Testis (tissue), 3 donors: ENCODE measurements around the gene NEFH. TPM values are rescaled to one million over a fixed set of nuclear protein-coding genes. Genes with fewer than 3 reads are reported as not detected.

Experiments used
- DNase-seq: peaks from one replicate; pipeline ENCODE4 v3.0.0-alpha.2; 2019
- H3K27ac ChIP-seq, 2 donors: fragments of 200-600 bp; sonication (generic); one replicate each; pipeline ENCODE4 v1.5.1; 2019
- H3K27me3 ChIP-seq: fragments of 200-600 bp; sonication (generic); one replicate; pipeline ENCODE4 v1.5.1; 2019
- H3K36me3 ChIP-seq: fragments of 200-600 bp; sonication (generic); one replicate; pipeline ENCODE4 v1.5.1; 2017; ENCODE audit warnings: low read depth; ENCODE audit errors: missing control alignments
- H3K4me1 ChIP-seq: fragments of 200-600 bp; sonication (generic); one replicate; pipeline ENCODE4 v1.5.1; 2019
- H3K4me3 ChIP-seq, 2 donors: fragments of 200-600 bp; sonication (generic); one replicate each; pipeline ENCODE4 v1.5.1; 2017 to 2019
- H3K9me3 ChIP-seq: fragments of 200-600 bp; sonication (generic); one replicate; pipeline ENCODE4 v1.5.1; 2017
- CTCF ChIP-seq, 3 experiments: fragments of 450-650 bp in 2 of 3; fragments of 200-600 bp in 1 of 3; sonication (generic) in 1 of 3; IDR thresholded peaks; one replicate each; pipeline ENCODE4 v1.5.1; 2016 to 2019; ENCODE audit warnings: antibody characterized with exemption in 3 of 3, mild to moderate bottlenecking in 2 of 3, moderate library complexity in 1 of 3
- POLR2A ChIP-seq: fragments of 450-650 bp; IDR thresholded peaks from one replicate; pipeline ENCODE4 v1.6.1; 2017; ENCODE audit warnings: antibody characterized with exemption, mild to moderate bottlenecking, moderate library complexity
- WGBS, 2 donors: methylation state at CpG; one replicate each; pipeline ENCODE4 v1.1.5; 2018; 5-methylcytosine and 5-hydroxymethylcytosine counted together
- intact Hi-C: fragments of 100-400 bp; cut with DNase I; formaldehyde crosslinking; loops from one replicate; pipeline ENCODE4 v1.15.1; 2023; ENCODE audit warnings: low total_unique reads
- polyA plus RNA-seq: library from polyadenylated mRNA; stranded (reverse); fragments of 350-450 nt; fragmentation: Illumina TruSeq; extraction: RNeasy Lipid Tissue Mini Kit (QIAGEN cat#74804); gene quantifications from one replicate; pipeline ENCODE4 v1.2.3, GENCODE V29; 2014; ENCODE audit warnings: low read depth, low replicate concordance; ENCODE audit not compliant: insufficient read depth
- total RNA-seq, 2 donors: library from RNA; depleted of rRNA; stranded (reverse); fragments of >200 nt; gene quantifications; one replicate each; pipeline ENCODE4 v1.2.3, GENCODE V29; 2016

The NEFH gene
- total and polyA plus RNA-seq, 3 donors from 2014 or later, result 12.0 to 18.6 (median 16.9) TPM

- H3K27me3 ChIP-seq, result no peaks in the 10 kb centered on the region
- no peaks in the 10 kb centered on the region for H3K9me3 ChIP-seq
- H3K36me3 ChIP-seq, result no peaks in the 10 kb centered on the region
- intact Hi-C loops, result no loop called here
- H3K4me3 ChIP-seq, result no peak overlapping the region
- TF ChIP-seq POLR2A (no peak), CTCF (IDR thresholded peaks at IDR 0.05) (no peak)
- 65 to 95% methylated on average over 5 of the region's 5 CpGs for WGBS, 2 donors
- H3K4me1 ChIP-seq, result no peaks in the 10 kb centered on the region
- no peak overlapping the region for H3K27ac ChIP-seq
- no peak for DNase-seq
Measured at GRCh38 chr22:29473001-29473400, 7.0 kb upstream of the NEFH start.

- Histone ChIP-seq H3K36me3 (no peaks in the 10 kb centered on the region), H3K9me3 (no peaks in the 10 kb centered on the region), H3K4me1 (peaks cover 6% of the 10 kb centered on the region), H3K4me3 (no peak overlapping the region), H3K27me3 (no peaks in the 10 kb centered on the region), H3K27ac (no peak overlapping the region)
- TF ChIP-seq POLR2A (no peak), CTCF (IDR thresholded peaks at IDR 0.05) (no peak)
- intact Hi-C loops, result no loop called here
- no peak for DNase-seq
- 71 to 84% methylated on average over 6 to 8 of the region's 8 CpGs for WGBS, 2 donors
Measured at GRCh38 chr22:29475550-29475949, 4.5 kb upstream of the NEFH start.

GRCh38 chr22:29476116-29476515 lies 3.9 kb upstream of the NEFH start:
- Histone ChIP-seq H3K36me3 (no peaks in the 10 kb centered on the region), H3K4me3 (no peak overlapping the region), H3K27ac (no peak overlapping the region), H3K27me3 (no peaks in the 10 kb centered on the region), H3K9me3 (no peaks in the 10 kb centered on the region), H3K4me1 (peaks cover 6% of the 10 kb centered on the region)
- intact Hi-C loops, result no loop called here
- no peak for DNase-seq
- TF ChIP-seq POLR2A, result no peak
- 72 to 74% methylated on average over 6 of the region's 6 CpGs for WGBS, 2 donors

GRCh38 chr22:29477723-29478318 lies 2.2 kb upstream of the NEFH start:
- no peak for DNase-seq
- Histone ChIP-seq H3K27me3 (no peaks in the 10 kb centered on the region), H3K4me3 (no peak overlapping the region), H3K4me1 (peaks cover 19% of the 10 kb centered on the region), H3K9me3 (no peaks in the 10 kb centered on the region), H3K36me3 (no peaks in the 10 kb centered on the region), H3K27ac (no peak overlapping the region)
- intact Hi-C loops, result no loop called here
- 33 to 36% methylated on average over 4 of the region's 4 CpGs for WGBS, 2 donors
- TF ChIP-seq CTCF (IDR thresholded peaks at IDR 0.05) (no peak), POLR2A (no peak)

- H3K4me1 ChIP-seq, result peaks cover 19% of the 10 kb centered on the region
- TF ChIP-seq CTCF (IDR thresholded peaks at IDR 0.05) (no peak), POLR2A (no peak)
- DNase-seq, result peak; percentile 55
- H3K27ac ChIP-seq, result no peak overlapping the region
- WGBS, 2 donors, result 9 to 12% methylated on average over 11 to 21 of the region's 21 CpGs
- H3K4me3 ChIP-seq, result no peak overlapping the region
- H3K36me3 ChIP-seq, result no peaks in the 10 kb centered on the region
- intact Hi-C loops, result no loop called here
- no peaks in the 10 kb centered on the region for H3K27me3 ChIP-seq
- no peaks in the 10 kb centered on the region for H3K9me3 ChIP-seq
Measured at GRCh38 chr22:29478326-29479276, 1.4 kb upstream of the NEFH start.
